Measurements from ENCODE around the gene FAM131C.

The FAM131C gene

DNA sequence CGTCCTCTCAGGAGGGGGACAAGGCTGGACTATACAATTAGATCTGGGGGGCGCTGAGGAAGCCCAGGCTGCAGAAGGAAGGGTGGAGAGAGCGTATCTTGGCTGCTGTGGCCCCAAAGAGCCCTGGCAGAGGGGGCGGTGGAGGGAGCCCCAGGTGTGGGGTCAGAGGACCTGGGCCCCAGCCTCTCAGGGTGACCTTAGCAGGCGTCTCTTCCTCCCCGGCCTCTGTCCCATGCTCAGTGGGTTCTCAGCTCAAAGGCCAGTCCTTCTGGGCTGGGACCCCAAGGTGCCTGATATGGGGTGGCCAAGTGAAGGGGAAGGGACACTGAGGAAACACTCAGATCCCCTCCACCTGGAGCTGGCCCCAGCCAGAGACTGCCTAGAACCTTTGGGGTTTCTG is 1.8 kb downstream of the FAM131C start:
- peaks cover 0 to 21% (median 15%) of the 10 kb centered on the region in 5 donors for H3K27me3 ChIP-seq (ENCODE audit: control insufficient read depth in 5 of 5, insufficient read depth in 4 of 5, low read length in 5 of 5)
- no peak overlapping the region for H3K27ac ChIP-seq (ENCODE audit: low read depth, low read length)
- H3K9me3 ChIP-seq (ENCODE audit: control insufficient read depth in 5 of 5, low read length in 5 of 5) = no peaks in the 10 kb centered on the region
- H3K36me3 ChIP-seq (ENCODE audit: control insufficient read depth in 5 of 5, insufficient read depth in 5 of 5, low read length in 5 of 5) = no peaks in the 10 kb centered on the region
- peaks cover 0 to 24% (median 19%) of the 10 kb centered on the region in 5 donors for H3K4me1 ChIP-seq (ENCODE audit: control insufficient read depth in 5 of 5, insufficient read depth in 5 of 5, low read length in 5 of 5)
- no peak overlapping the region for H3K4me3 ChIP-seq (ENCODE audit: low read depth in 1 of 5, low read length in 5 of 5)
- H3K9ac ChIP-seq (ENCODE audit: low read length in 5 of 5) = no peak overlapping the region

DNA sequence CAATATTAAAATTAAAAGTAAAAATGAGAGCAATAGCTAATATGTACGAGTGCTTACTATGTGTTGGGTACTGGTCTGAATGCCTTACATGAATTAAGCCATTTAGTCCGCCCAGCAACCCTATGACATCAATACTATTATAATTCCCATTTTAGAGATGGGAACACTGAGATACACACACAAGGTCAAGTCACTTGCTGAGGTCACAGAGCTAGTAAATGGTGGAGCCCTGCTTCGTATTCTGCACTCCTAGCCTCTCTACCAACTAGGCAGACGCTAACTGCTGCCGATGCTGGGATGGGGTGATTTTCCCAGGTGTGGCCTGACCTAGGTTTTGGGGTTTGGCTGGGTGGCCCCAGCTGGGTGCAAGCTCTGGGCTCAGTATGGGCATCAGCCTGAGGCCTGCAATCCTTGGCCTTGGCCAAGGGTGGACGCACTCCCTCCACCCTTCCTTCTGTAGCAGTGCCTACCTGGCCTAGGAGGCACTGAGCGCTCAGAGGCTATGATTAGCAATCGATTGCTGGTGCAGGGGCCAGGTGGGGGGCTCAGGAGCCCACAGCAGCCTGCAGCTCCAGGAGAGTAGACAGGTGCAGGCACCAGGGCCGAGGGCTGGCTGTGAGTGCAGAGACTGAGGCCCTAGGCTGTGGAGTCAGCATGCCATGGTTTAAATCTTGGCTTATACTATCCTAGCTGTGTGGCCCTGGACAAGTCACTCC is 2.7 kb downstream of the FAM131C start:
- H3K4me1 ChIP-seq (ENCODE audit: control insufficient read depth in 5 of 5, insufficient read depth in 5 of 5, low read length in 5 of 5) = peaks cover 0 to 19% (median 18%) of the 10 kb centered on the region in 5 donors
- no peaks in the 10 kb centered on the region for H3K36me3 ChIP-seq (ENCODE audit: control insufficient read depth in 5 of 5, insufficient read depth in 5 of 5, low read length in 5 of 5)
- no peak overlapping the region for H3K27ac ChIP-seq (ENCODE audit: low read depth, low read length)
- no peak overlapping the region for H3K9ac ChIP-seq (ENCODE audit: low read length in 5 of 5)
- H3K27me3 ChIP-seq (ENCODE audit: control insufficient read depth in 5 of 5, insufficient read depth in 4 of 5, low read length in 5 of 5) = peaks cover 0 to 21% (median 15%) of the 10 kb centered on the region in 5 donors
- H3K9me3 ChIP-seq (ENCODE audit: control insufficient read depth in 5 of 5, low read length in 5 of 5) = no peaks in the 10 kb centered on the region
- no peak overlapping the region for H3K4me3 ChIP-seq (ENCODE audit: low read depth in 1 of 5, low read length in 5 of 5)

DNA sequence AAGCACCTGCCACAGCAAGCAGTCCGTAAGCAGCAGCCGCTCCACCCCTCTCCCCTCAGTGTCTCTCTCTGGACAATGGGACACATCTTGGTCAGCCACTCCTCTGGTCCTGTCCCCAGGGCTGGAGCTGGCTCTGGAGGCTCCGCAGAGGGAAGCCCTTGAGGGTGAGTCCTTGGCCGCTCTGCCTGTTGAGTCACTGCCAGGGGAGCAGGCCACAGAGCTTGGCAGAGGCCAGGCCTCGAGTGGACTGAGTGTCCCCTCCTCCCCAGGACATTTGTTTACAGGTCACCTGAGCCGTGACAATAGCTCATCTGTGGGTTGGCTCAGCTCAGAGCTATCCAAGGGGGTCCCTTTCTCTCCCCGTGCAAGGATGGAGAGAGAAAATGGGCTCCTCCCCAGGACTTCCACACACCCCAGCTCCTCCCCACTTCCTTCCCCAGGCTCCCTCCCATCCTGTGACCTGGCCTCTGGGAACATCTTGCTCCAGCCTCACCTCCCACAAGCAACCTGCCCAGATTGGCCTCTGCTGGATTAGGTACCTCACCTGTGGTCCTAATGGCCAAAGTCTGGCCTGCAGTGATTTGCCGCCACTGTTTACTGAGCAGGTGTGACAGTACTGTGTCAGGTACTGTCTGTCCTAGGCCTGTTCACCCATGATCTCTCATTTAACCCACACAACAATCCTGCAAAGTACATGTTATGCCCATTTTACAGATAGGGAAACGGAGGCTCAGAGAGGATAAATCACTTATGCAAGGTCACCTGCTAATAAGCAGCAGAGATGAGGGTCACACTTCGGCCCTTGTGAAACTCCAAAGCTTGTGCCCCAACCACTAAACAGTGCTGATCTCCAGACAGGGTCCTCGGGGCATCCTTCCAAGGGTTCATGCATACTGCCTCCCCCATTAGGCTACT is 4.8 kb downstream of the FAM131C start:
- Histone ChIP-seq H3K4me1 (ENCODE audit: control insufficient read depth in 5 of 5, insufficient read depth in 5 of 5, low read length in 5 of 5) (peaks cover 0 to 27% (median 17%) of the 10 kb centered on the region in 5 donors), H3K27ac (ENCODE audit: low read depth, low read length) (no peak overlapping the region), H3K36me3 (ENCODE audit: control insufficient read depth in 5 of 5, insufficient read depth in 5 of 5, low read length in 5 of 5) (no peaks in the 10 kb centered on the region), H3K4me3 (ENCODE audit: low read depth in 1 of 5, low read length in 5 of 5) (no peak overlapping the region), H3K9me3 (ENCODE audit: control insufficient read depth in 5 of 5, low read length in 5 of 5) (no peaks in the 10 kb centered on the region), H3K9ac (ENCODE audit: low read length in 5 of 5) (peak overlapping the region in 1 of 5 donors; percentile 41), H3K27me3 (ENCODE audit: control insufficient read depth in 5 of 5, insufficient read depth in 4 of 5, low read length in 5 of 5) (peaks cover 0 to 31% (median 21%) of the 10 kb centered on the region in 5 donors)

GRCh38 chr1:16067933-16068332 is 5.5 kb downstream of the FAM131C start:
- H3K4me3 ChIP-seq (ENCODE audit: low read depth in 1 of 5, low read length in 5 of 5) = no peak overlapping the region
- H3K4me1 ChIP-seq (ENCODE audit: control insufficient read depth in 5 of 5, insufficient read depth in 5 of 5, low read length in 5 of 5) = peaks cover 0 to 24% (median 14%) of the 10 kb centered on the region in 5 donors
- no peaks in the 10 kb centered on the region for H3K36me3 ChIP-seq (ENCODE audit: control insufficient read depth in 5 of 5, insufficient read depth in 5 of 5, low read length in 5 of 5)
- peaks cover 0 to 30% (median 19%) of the 10 kb centered on the region in 5 donors for H3K27me3 ChIP-seq (ENCODE audit: control insufficient read depth in 5 of 5, insufficient read depth in 4 of 5, low read length in 5 of 5)
- no peak overlapping the region for H3K9ac ChIP-seq (ENCODE audit: low read length in 5 of 5)
- H3K9me3 ChIP-seq (ENCODE audit: control insufficient read depth in 5 of 5, low read length in 5 of 5) = no peaks in the 10 kb centered on the region
- H3K27ac ChIP-seq (ENCODE audit: low read depth, low read length) = no peak overlapping the region

- H3K27me3 ChIP-seq (ENCODE audit: control insufficient read depth in 5 of 5, insufficient read depth in 4 of 5, low read length in 5 of 5) = peaks cover 0 to 23% (median 12%) of the 10 kb centered on the region in 5 donors
Measured at GRCh38 chr1:16067127-16067768, 6.2 kb downstream of the FAM131C start.

GRCh38 chr1:16066245-16066644 is 7.2 kb downstream of the FAM131C start:
- H3K9me3 ChIP-seq (ENCODE audit: control insufficient read depth in 5 of 5, low read length in 5 of 5) = no peaks in the 10 kb centered on the region
- H3K9ac ChIP-seq (ENCODE audit: low read length in 5 of 5) = no peak overlapping the region
- no peak overlapping the region for H3K27ac ChIP-seq (ENCODE audit: low read depth, low read length)
- H3K27me3 ChIP-seq (ENCODE audit: control insufficient read depth in 5 of 5, insufficient read depth in 4 of 5, low read length in 5 of 5) = peaks cover 0 to 19% (median 10%) of the 10 kb centered on the region in 5 donors
- H3K36me3 ChIP-seq (ENCODE audit: control insufficient read depth in 5 of 5, insufficient read depth in 5 of 5, low read length in 5 of 5) = no peaks in the 10 kb centered on the region
- H3K4me1 ChIP-seq (ENCODE audit: control insufficient read depth in 5 of 5, insufficient read depth in 5 of 5, low read length in 5 of 5) = peaks cover 0 to 23% (median 12%) of the 10 kb centered on the region in 5 donors
- H3K4me3 ChIP-seq (ENCODE audit: low read depth in 1 of 5, low read length in 5 of 5) = no peak overlapping the region

More at GRCh38 chr1:16067127-16067768, 6.2 kb downstream of the FAM131C start:
- Histone ChIP-seq H3K9ac (ENCODE audit: low read length in 5 of 5) (no peak overlapping the region), H3K9me3 (ENCODE audit: control insufficient read depth in 5 of 5, low read length in 5 of 5) (no peaks in the 10 kb centered on the region), H3K4me3 (ENCODE audit: low read depth in 1 of 5, low read length in 5 of 5) (no peak overlapping the region), H3K27ac (ENCODE audit: low read depth, low read length) (no peak overlapping the region), H3K36me3 (ENCODE audit: control insufficient read depth in 5 of 5, insufficient read depth in 5 of 5, low read length in 5 of 5) (no peaks in the 10 kb centered on the region), H3K4me1 (ENCODE audit: control insufficient read depth in 5 of 5, insufficient read depth in 5 of 5, low read length in 5 of 5) (peaks cover 0 to 23% (median 12%) of the 10 kb centered on the region in 5 donors)

DNA sequence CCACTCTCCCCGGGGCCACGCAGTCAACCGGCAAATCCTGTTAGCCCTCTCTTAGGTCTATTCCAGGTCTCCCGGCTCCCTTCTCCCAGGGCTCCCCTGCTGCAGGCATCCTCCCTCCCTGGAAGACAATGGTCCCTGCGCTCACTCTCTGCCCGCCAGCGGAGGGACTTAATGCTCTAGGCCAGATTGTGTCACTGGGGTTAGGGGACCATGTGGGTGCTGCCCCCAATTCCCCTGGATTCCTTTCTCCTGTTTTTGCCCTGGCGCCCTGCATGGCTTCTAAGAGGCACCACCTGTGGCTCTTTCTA is 8.2 kb downstream of the FAM131C start:
- Histone ChIP-seq H3K36me3 (ENCODE audit: control insufficient read depth in 5 of 5, insufficient read depth in 5 of 5, low read length in 5 of 5) (no peaks in the 10 kb centered on the region), H3K27me3 (ENCODE audit: control insufficient read depth in 5 of 5, insufficient read depth in 4 of 5, low read length in 5 of 5) (peaks cover 0 to 19% (median 10%) of the 10 kb centered on the region in 5 donors), H3K27ac (ENCODE audit: low read depth, low read length) (no peak overlapping the region), H3K4me1 (ENCODE audit: control insufficient read depth in 5 of 5, insufficient read depth in 5 of 5, low read length in 5 of 5) (peaks cover 0 to 23% (median 12%) of the 10 kb centered on the region in 5 donors), H3K4me3 (ENCODE audit: low read depth in 1 of 5, low read length in 5 of 5) (no peak overlapping the region), H3K9ac (ENCODE audit: low read length in 5 of 5) (no peak overlapping the region), H3K9me3 (ENCODE audit: control insufficient read depth in 5 of 5, low read length in 5 of 5) (no peaks in the 10 kb centered on the region)

DNA sequence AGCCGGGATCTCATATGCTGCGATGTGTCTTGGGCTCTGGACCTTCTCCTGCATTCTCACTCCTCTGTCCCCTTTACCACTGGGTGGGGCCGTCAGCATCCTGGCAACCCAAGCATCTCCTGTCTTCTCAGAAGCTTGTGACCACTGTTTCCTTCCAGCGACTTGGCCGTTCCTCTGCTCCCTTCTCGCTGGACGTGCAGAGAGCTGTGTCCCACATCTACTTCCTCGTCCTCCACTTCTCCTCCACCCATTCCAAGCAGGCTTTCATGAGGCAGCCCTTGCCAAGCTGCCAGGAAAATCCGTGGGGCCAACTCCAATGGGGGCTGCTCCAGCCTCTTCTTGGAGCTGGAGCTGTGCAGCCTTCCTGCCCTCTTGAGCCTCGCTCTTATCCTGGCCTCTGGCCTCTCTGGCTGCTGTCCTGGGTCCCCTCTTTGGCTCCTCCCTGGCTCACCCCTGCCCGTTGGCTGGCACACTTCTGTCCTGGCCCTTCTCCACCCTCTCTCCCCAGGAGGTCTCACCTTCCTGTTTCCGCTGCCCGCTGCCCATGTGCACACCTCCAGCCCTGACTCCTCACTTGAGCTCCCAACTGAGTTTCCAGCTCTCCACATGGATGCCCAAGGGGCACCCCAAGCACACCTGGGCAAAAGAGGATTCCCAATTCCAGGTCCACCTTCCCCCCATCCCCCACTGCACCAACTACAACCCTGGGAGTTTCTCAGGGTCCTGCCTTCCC is 8.7 kb downstream of the FAM131C start:
- H3K4me3 ChIP-seq (ENCODE audit: low read depth in 1 of 5, low read length in 5 of 5) = no peak overlapping the region
- peaks cover 0 to 23% (median 12%) of the 10 kb centered on the region in 5 donors for H3K4me1 ChIP-seq (ENCODE audit: control insufficient read depth in 5 of 5, insufficient read depth in 5 of 5, low read length in 5 of 5)
- H3K27me3 ChIP-seq (ENCODE audit: control insufficient read depth in 5 of 5, insufficient read depth in 4 of 5, low read length in 5 of 5) = peaks cover 0 to 19% (median 10%) of the 10 kb centered on the region in 5 donors
- no peaks in the 10 kb centered on the region for H3K36me3 ChIP-seq (ENCODE audit: control insufficient read depth in 5 of 5, insufficient read depth in 5 of 5, low read length in 5 of 5)
- no peak overlapping the region for H3K27ac ChIP-seq (ENCODE audit: low read depth, low read length)
- H3K9me3 ChIP-seq (ENCODE audit: control insufficient read depth in 5 of 5, low read length in 5 of 5) = no peaks in the 10 kb centered on the region
- peak overlapping the region in 1 of 5 donors; percentile 28 for H3K9ac ChIP-seq (ENCODE audit: low read length in 5 of 5)

GRCh38 chr1:16063921-16064320 is 9.5 kb downstream of the FAM131C start:
- Histone ChIP-seq H3K4me3 (ENCODE audit: low read depth in 1 of 5, low read length in 5 of 5) (no peak overlapping the region), H3K36me3 (ENCODE audit: control insufficient read depth in 5 of 5, insufficient read depth in 5 of 5, low read length in 5 of 5) (no peaks in the 10 kb centered on the region), H3K9me3 (ENCODE audit: control insufficient read depth in 5 of 5, low read length in 5 of 5) (no peaks in the 10 kb centered on the region), H3K27ac (ENCODE audit: low read depth, low read length) (no peak overlapping the region), H3K9ac (ENCODE audit: low read length in 5 of 5) (peak overlapping the region in 1 of 5 donors; percentile 28), H3K27me3 (ENCODE audit: control insufficient read depth in 5 of 5, insufficient read depth in 4 of 5, low read length in 5 of 5) (peaks cover 0 to 19% (median 10%) of the 10 kb centered on the region in 5 donors), H3K4me1 (ENCODE audit: control insufficient read depth in 5 of 5, insufficient read depth in 5 of 5, low read length in 5 of 5) (peaks cover 0 to 23% (median 12%) of the 10 kb centered on the region in 5 donors)
